Tibial nerve (tissue), 4 donors: ENCODE measurements around the gene CA11.

ENCODE experiments used
- EP300 ChIP-seq, 2 donors: sonication (generic); formaldehyde crosslinking; IDR thresholded peaks; one replicate each; pipeline ENCODE4 v1.6.1; 2017; ENCODE audit warnings: antibody characterized with exemption in 2 of 2, mild to moderate bottlenecking in 1 of 2
- TF ChIP-seq, protein P1 (sequence below), 5 experiments: fragments of 200-600 bp in 3 of 5; fragments of 450-650 bp in 2 of 5; sonication (generic) in 3 of 5; IDR thresholded peaks; one replicate each; pipeline ENCODE4 v1.5.1; 2016 to 2019; ENCODE audit warnings: antibody characterized with exemption in 5 of 5, mild to moderate bottlenecking in 3 of 5, moderate library complexity in 2 of 5

- TF ChIP-seq, protein P1, sequence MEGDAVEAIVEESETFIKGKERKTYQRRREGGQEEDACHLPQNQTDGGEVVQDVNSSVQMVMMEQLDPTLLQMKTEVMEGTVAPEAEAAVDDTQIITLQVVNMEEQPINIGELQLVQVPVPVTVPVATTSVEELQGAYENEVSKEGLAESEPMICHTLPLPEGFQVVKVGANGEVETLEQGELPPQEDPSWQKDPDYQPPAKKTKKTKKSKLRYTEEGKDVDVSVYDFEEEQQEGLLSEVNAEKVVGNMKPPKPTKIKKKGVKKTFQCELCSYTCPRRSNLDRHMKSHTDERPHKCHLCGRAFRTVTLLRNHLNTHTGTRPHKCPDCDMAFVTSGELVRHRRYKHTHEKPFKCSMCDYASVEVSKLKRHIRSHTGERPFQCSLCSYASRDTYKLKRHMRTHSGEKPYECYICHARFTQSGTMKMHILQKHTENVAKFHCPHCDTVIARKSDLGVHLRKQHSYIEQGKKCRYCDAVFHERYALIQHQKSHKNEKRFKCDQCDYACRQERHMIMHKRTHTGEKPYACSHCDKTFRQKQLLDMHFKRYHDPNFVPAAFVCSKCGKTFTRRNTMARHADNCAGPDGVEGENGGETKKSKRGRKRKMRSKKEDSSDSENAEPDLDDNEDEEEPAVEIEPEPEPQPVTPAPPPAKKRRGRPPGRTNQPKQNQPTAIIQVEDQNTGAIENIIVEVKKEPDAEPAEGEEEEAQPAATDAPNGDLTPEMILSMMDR (IDR thresholded peaks at IDR 0.05) = no peak
- no peak for TF ChIP-seq EP300 (IDR thresholded peaks at IDR 0.05)
Observed at GRCh38 chr19:48676887-48677286, 30.9 kb upstream of the CA11 start.
